ENCODE data around the gene ATP11B. TPM values are rescaled to one million over a fixed set of nuclear protein-coding genes. Genes with fewer than 3 reads are reported as not detected.

The ATP11B gene
- total RNA-seq, 1 donor from 2014 or later: 73.9 TPM

GRCh38 chr3:182959474-182960350, 166.4 kb downstream of the ATP11B start:
- TF ChIP-seq CTCF (IDR thresholded peaks at IDR 0.05; ENCODE audit: unreplicated experiment): no peak
- Mint-ChIP-seq H3K9me3 (no peaks in the 10 kb centered on the region), H3K27ac (peak overlapping the region; percentile 21), H3K4me1 (no peaks in the 10 kb centered on the region), H3K4me3 (no peak overlapping the region), H3K27me3 (ENCODE audit: low read depth) (no peaks in the 10 kb centered on the region), H3K36me3 (peaks cover 23% of the 10 kb centered on the region)
- no peak for DNase-seq (ENCODE audit: low spot score in 2 of 2, unreplicated experiment in 2 of 2)

GRCh38 chr3:182962166-182962565, 168.9 kb downstream of the ATP11B start:
- Mint-ChIP-seq H3K4me1 (peaks cover 2% of the 10 kb centered on the region), H3K36me3 (peaks cover 10% of the 10 kb centered on the region), H3K9me3 (no peaks in the 10 kb centered on the region), H3K27ac (no peak overlapping the region), H3K4me3 (no peak overlapping the region), H3K27me3 (ENCODE audit: low read depth) (no peaks in the 10 kb centered on the region)
- no peak for TF ChIP-seq CTCF (IDR thresholded peaks at IDR 0.05; ENCODE audit: unreplicated experiment)
- no peak for DNase-seq (ENCODE audit: low spot score in 2 of 2, unreplicated experiment in 2 of 2)

GRCh38 chr3:182964179-182964578, 170.9 kb downstream of the ATP11B start:
- TF ChIP-seq CTCF (IDR thresholded peaks at IDR 0.05; ENCODE audit: unreplicated experiment): no peak
- Mint-ChIP-seq H3K4me1 (peaks cover 11% of the 10 kb centered on the region), H3K4me3 (no peak overlapping the region), H3K36me3 (peaks cover 5% of the 10 kb centered on the region), H3K27me3 (ENCODE audit: low read depth) (no peaks in the 10 kb centered on the region), H3K9me3 (no peaks in the 10 kb centered on the region), H3K27ac (no peak overlapping the region)
- DNase-seq (ENCODE audit: low spot score in 2 of 2, unreplicated experiment in 2 of 2): no peak

GRCh38 chr3:182965861-182966366, 172.6 kb downstream of the ATP11B start:
- no peaks in the 10 kb centered on the region for H3K27me3 Mint-ChIP-seq (ENCODE audit: low read depth)
- H3K36me3 Mint-ChIP-seq: peaks cover 5% of the 10 kb centered on the region
- no peaks in the 10 kb centered on the region for H3K9me3 Mint-ChIP-seq
- no peak for TF ChIP-seq CTCF (IDR thresholded peaks at IDR 0.05; ENCODE audit: unreplicated experiment)
- peaks cover 17% of the 10 kb centered on the region for H3K4me1 Mint-ChIP-seq
- no peak overlapping the region for H3K27ac Mint-ChIP-seq
- no peak for DNase-seq (ENCODE audit: low spot score in 2 of 2, unreplicated experiment in 2 of 2)
- H3K4me3 Mint-ChIP-seq: no peak overlapping the region

GRCh38 chr3:182967218-182968204, 174.2 kb downstream of the ATP11B start:
- Mint-ChIP-seq H3K9me3 (no peaks in the 10 kb centered on the region), H3K36me3 (peaks cover 4% of the 10 kb centered on the region), H3K27ac (peak overlapping the region; percentile 54), H3K27me3 (ENCODE audit: low read depth) (no peaks in the 10 kb centered on the region), H3K4me3 (no peak overlapping the region), H3K4me1 (peaks cover 24% of the 10 kb centered on the region)
- no peak for TF ChIP-seq CTCF (IDR thresholded peaks at IDR 0.05; ENCODE audit: unreplicated experiment)
- no peak for DNase-seq (ENCODE audit: low spot score in 2 of 2, unreplicated experiment in 2 of 2)
